ENCODE measurements around the gene NFYA.

NFYA gene

GRCh38 chr6:41047745-41048732 lies 24.7 kb upstream of the NFYA start:
- Histone ChIP-seq H3K4me3 (ENCODE audit: low read length) (no peak overlapping the region), H3K36me3 (ENCODE audit: insufficient read depth, low read length) (no peaks in the 10 kb centered on the region)

DNA sequence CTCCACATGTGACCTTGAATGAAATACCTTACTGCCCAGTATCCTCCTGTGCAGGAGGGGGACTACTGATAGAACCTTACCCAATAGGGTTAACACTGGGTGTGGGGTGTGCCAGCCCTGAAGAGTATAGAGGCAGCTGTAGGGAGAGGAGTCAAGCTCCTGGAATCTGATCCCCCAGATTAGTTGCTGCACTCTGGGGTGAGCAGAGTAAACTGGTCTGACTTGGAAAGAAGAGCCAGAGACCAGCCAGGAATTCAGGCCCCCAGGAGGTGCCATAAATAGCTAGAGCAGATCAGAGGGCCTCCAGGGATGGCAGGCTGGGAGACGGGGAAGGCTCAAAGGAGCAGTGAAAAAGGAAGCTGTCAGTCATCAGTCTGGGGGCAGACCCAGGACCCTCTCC lies 23.3 kb upstream of the NFYA start:
- H3K27ac ChIP-seq (ENCODE audit: low read depth, low read length) = no peak overlapping the region
- no peaks in the 10 kb centered on the region for H3K27me3 ChIP-seq (ENCODE audit: insufficient read depth, low read length)
- no peaks in the 10 kb centered on the region for H3K36me3 ChIP-seq (ENCODE audit: insufficient read depth, low read length)
- H3K9me3 ChIP-seq (ENCODE audit: insufficient read depth, low read depth, low read length) = no peaks in the 10 kb centered on the region
- 58% methylated on average over 1 of the region's 1 CpG for WGBS
- H3K9ac ChIP-seq (ENCODE audit: low read depth, low read length) = no peak overlapping the region
- H3K4me3 ChIP-seq (ENCODE audit: low read length) = no peak overlapping the region
- H3K4me1 ChIP-seq (ENCODE audit: insufficient read depth, low read length) = 0 out of 2 replicates have a peak, but pooled peaks cover 3% of the 10 kb centered on the region

More at GRCh38 chr6:41047745-41048732, 24.7 kb upstream of the NFYA start:
- Histone ChIP-seq H3K27me3 (ENCODE audit: insufficient read depth, low read length) (no peaks in the 10 kb centered on the region), H3K27ac (ENCODE audit: low read depth, low read length) (no peak overlapping the region), H3K9me3 (ENCODE audit: insufficient read depth, low read depth, low read length) (no peaks in the 10 kb centered on the region), H3K4me1 (ENCODE audit: insufficient read depth, low read length) (no peaks in the 10 kb centered on the region), H3K9ac (ENCODE audit: low read depth, low read length) (no peak overlapping the region)
- 90% methylated on average over 9 of the region's 9 CpGs for WGBS

DNA sequence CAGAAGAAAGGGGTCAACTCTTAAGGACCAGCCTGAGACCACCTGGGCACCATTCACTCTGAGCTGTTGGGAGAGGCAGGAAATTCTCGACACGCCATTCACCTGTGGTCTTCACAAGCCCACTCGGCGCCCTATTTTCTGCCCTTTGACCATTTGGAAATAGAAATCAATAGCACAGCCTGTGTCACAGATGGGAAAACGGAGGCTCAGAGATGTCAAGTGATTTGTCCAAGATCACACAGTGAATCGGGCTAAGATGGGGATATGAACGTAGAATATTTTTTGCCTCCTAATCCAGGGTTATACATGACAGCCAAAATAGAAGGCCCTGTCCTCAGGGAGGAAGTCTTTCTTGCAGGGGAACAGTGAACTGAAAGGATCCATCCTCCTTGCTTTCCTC lies 22.8 kb upstream of the NFYA start:
- 88% methylated on average over 7 of the region's 7 CpGs for WGBS
- Histone ChIP-seq H3K4me1 (ENCODE audit: insufficient read depth, low read length) (0 out of 2 replicates have a peak, but pooled peaks cover 3% of the 10 kb centered on the region), H3K36me3 (ENCODE audit: insufficient read depth, low read length) (no peaks in the 10 kb centered on the region), H3K4me3 (ENCODE audit: low read length) (no peak overlapping the region), H3K9ac (ENCODE audit: low read depth, low read length) (no peak overlapping the region), H3K27me3 (ENCODE audit: insufficient read depth, low read length) (no peaks in the 10 kb centered on the region), H3K27ac (ENCODE audit: low read depth, low read length) (no peak overlapping the region), H3K9me3 (ENCODE audit: insufficient read depth, low read depth, low read length) (no peaks in the 10 kb centered on the region)

DNA sequence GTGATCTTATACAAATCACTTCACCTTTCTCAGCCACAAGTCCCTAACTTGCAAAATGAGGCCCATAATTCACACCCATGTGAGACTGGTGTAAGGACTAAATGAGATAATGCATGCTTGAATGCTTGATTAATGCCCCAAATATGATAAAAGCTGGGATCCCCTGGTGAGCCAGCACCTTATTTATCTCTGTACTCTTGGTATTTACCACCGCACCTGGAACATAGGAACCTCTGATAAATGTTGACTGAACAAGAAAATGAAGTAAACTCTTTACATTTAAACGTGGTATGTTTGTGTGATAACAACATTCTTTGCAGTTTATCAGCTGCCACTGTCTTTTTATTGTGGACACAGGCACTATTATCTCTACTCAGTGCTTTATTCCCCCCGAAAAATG lies 22.2 kb upstream of the NFYA start:
- no peak overlapping the region for H3K27ac ChIP-seq (ENCODE audit: low read depth, low read length)
- no peaks in the 10 kb centered on the region for H3K9me3 ChIP-seq (ENCODE audit: insufficient read depth, low read depth, low read length)
- H3K27me3 ChIP-seq (ENCODE audit: insufficient read depth, low read length) = no peaks in the 10 kb centered on the region
- WGBS = 94% methylated on average over 3 of the region's 3 CpGs
- no peak overlapping the region for H3K9ac ChIP-seq (ENCODE audit: low read depth, low read length)
- no peaks in the 10 kb centered on the region for H3K36me3 ChIP-seq (ENCODE audit: insufficient read depth, low read length)
- 0 out of 2 replicates have a peak, but pooled peaks cover 3% of the 10 kb centered on the region for H3K4me1 ChIP-seq (ENCODE audit: insufficient read depth, low read length)
- no peak overlapping the region for H3K4me3 ChIP-seq (ENCODE audit: low read length)

DNA sequence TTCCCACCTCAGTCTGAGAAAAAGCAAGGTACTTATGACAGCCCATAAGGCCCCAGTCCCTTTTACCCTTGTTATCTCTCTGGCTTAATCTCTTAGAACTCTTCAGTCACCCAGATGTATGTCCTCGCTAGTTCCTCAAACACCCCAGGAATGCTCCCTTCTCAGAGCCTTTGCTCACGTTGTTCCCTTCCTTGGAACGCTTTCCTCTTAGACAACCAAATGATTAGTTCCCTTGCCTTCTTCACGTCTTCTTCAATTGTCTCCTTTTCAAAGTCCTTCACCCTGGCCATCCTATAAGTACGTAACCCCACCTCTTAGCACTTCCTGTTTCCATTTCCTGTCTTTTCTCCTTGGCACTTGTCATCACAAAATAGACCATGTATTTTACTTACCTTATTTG lies 20.9 kb upstream of the NFYA start:
- H3K4me1 ChIP-seq (ENCODE audit: insufficient read depth, low read length) = 0 out of 2 replicates have a peak, but pooled peaks cover 3% of the 10 kb centered on the region
- no peaks in the 10 kb centered on the region for H3K9me3 ChIP-seq (ENCODE audit: insufficient read depth, low read depth, low read length)
- H3K27ac ChIP-seq (ENCODE audit: low read depth, low read length) = no peak overlapping the region
- no peak overlapping the region for H3K4me3 ChIP-seq (ENCODE audit: low read length)
- H3K36me3 ChIP-seq (ENCODE audit: insufficient read depth, low read length) = no peaks in the 10 kb centered on the region
- H3K9ac ChIP-seq (ENCODE audit: low read depth, low read length) = no peak overlapping the region
- WGBS = 82% methylated on average over 5 of the region's 5 CpGs
- H3K27me3 ChIP-seq (ENCODE audit: insufficient read depth, low read length) = no peaks in the 10 kb centered on the region

DNA sequence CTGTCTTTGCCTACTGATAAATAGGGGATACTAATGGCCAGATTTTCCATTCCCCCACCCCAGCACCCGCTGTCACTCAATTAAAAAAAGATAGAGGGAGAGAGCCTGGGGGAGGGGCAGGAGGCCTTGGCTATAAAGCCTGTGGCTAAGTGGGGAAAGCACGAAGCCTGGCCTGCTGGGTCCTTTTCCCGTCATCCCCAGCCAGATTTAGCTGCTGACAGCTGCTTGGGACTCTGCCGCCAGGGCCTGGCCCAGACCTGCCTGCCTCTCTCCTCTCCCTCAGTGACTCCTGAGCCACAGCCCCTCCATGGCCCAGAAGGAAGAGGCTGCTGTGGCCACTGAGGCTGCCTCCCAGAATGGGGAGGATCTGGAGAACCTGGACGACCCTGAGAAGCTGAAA lies 19.7 kb upstream of the NFYA start, which contains the start of gene APOBEC2:
APOBEC2 (plus strand) TSS at position 162 of the 400 bp plus-strand sequence; CDS start at position 308, 146 bp downstream.
- H3K4me1 ChIP-seq (ENCODE audit: insufficient read depth, low read length) = 0 out of 2 replicates have a peak, but pooled peaks cover 3% of the 10 kb centered on the region
- WGBS = 78% methylated on average over 4 of the region's 5 CpGs

GRCh38 chr6:41054511-41054910 lies 18.3 kb upstream of the NFYA start:
- Histone ChIP-seq H3K4me1 (ENCODE audit: insufficient read depth, low read length) (peaks cover 10% of the 10 kb centered on the region; the same call in 1 of the 2 replicates), H3K9ac (ENCODE audit: low read depth, low read length) (no peak overlapping the region), H3K27ac (ENCODE audit: low read depth, low read length) (no peak overlapping the region), H3K27me3 (ENCODE audit: insufficient read depth, low read length) (no peaks in the 10 kb centered on the region), H3K9me3 (ENCODE audit: insufficient read depth, low read depth, low read length) (no peaks in the 10 kb centered on the region), H3K36me3 (ENCODE audit: insufficient read depth, low read length) (no peaks in the 10 kb centered on the region), H3K4me3 (ENCODE audit: low read length) (no peak overlapping the region)
- 95% methylated on average over 3 of the region's 3 CpGs for WGBS

More for the DNA sequence above, 19.7 kb upstream of the NFYA start, which contains the start of gene APOBEC2:
- no peaks in the 10 kb centered on the region for H3K9me3 ChIP-seq (ENCODE audit: insufficient read depth, low read depth, low read length)
- H3K4me3 ChIP-seq (ENCODE audit: low read length) = no peak within 1 kb of the TSS
- no peaks in the 10 kb centered on the region for H3K27me3 ChIP-seq (ENCODE audit: insufficient read depth, low read length)
- H3K36me3 ChIP-seq (ENCODE audit: insufficient read depth, low read length) = no peaks in the 10 kb centered on the region
- H3K9ac ChIP-seq (ENCODE audit: low read depth, low read length) = no peak within 1 kb of the TSS
- H3K27ac ChIP-seq (ENCODE audit: low read depth, low read length) = no peak within 1 kb of the TSS

DNA sequence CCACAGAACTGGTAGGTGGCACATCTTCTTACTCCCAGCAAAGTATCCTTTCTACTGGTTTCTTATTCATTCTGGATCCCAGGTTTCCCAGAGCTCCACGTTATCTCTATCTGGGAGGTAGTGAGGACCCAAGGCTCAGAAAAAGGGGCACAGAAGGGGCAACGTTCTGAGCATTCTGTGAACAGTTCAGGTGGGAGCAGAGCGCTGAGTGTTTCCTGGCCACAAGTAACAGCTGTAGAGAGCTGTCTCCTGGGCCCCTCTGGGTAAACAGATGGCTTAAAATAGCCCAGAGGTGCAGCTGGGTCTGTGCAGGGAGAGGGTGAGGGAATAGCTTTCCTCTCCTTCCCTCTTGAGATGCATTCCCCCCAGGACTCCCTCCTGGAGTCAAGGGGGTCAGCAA lies 17.6 kb upstream of the NFYA start:
- H3K27me3 ChIP-seq (ENCODE audit: insufficient read depth, low read length) = no peaks in the 10 kb centered on the region
- H3K27ac ChIP-seq (ENCODE audit: low read depth, low read length) = no peak overlapping the region
- H3K36me3 ChIP-seq (ENCODE audit: insufficient read depth, low read length) = no peaks in the 10 kb centered on the region
- H3K4me1 ChIP-seq (ENCODE audit: insufficient read depth, low read length) = peaks cover 10% of the 10 kb centered on the region; the same call in 1 of the 2 replicates
- 85% methylated on average over 3 of the region's 3 CpGs for WGBS
- H3K9me3 ChIP-seq (ENCODE audit: insufficient read depth, low read depth, low read length) = no peaks in the 10 kb centered on the region
- no peak overlapping the region for H3K4me3 ChIP-seq (ENCODE audit: low read length)
- no peak overlapping the region for H3K9ac ChIP-seq (ENCODE audit: low read depth, low read length)

- WGBS = 86% methylated on average over 6 of the region's 6 CpGs
Measured at GRCh38 chr6:41056768-41057490, 15.8 kb upstream of the NFYA start.

DNA sequence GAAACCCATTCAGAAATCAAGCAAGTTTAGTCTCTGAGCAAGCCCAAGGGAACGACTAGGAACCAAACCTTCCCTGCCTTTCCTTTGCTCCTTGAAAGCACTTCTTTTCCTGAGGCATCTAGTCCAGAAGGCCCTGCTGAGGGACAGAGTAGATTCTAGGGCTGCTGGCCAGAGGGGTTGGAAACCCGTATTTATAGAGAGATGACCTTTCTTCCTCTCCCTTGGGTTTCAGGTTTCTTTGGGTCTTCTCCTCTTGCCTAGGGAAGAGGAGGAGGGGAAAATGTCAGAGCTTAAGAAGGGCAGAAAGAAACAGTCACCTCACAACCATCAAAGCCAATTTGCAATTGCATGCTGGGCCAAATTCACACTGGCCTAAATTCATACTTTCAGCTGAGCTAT lies 14.0 kb upstream of the NFYA start:
- WGBS = 77% methylated on average over 2 of the region's 2 CpGs
- peaks cover 7% of the 10 kb centered on the region; the same call in 1 of the 2 replicates for H3K4me1 ChIP-seq (ENCODE audit: insufficient read depth, low read length)
- H3K27ac ChIP-seq (ENCODE audit: low read depth, low read length) = no peak overlapping the region
- no peak overlapping the region for H3K4me3 ChIP-seq (ENCODE audit: low read length)
- no peaks in the 10 kb centered on the region for H3K9me3 ChIP-seq (ENCODE audit: insufficient read depth, low read depth, low read length)
- H3K36me3 ChIP-seq (ENCODE audit: insufficient read depth, low read length) = peaks cover 21% of the 10 kb centered on the region
- no peaks in the 10 kb centered on the region for H3K27me3 ChIP-seq (ENCODE audit: insufficient read depth, low read length)
- H3K9ac ChIP-seq (ENCODE audit: low read depth, low read length) = no peak overlapping the region

More at GRCh38 chr6:41056768-41057490, 15.8 kb upstream of the NFYA start:
- H3K9ac ChIP-seq (ENCODE audit: low read depth, low read length) = no peak overlapping the region
- H3K27me3 ChIP-seq (ENCODE audit: insufficient read depth, low read length) = no peaks in the 10 kb centered on the region
- H3K36me3 ChIP-seq (ENCODE audit: insufficient read depth, low read length) = peaks cover 12% of the 10 kb centered on the region
- no peaks in the 10 kb centered on the region for H3K9me3 ChIP-seq (ENCODE audit: insufficient read depth, low read depth, low read length)
- H3K4me3 ChIP-seq (ENCODE audit: low read length) = no peak overlapping the region
- H3K27ac ChIP-seq (ENCODE audit: low read depth, low read length) = no peak overlapping the region
- H3K4me1 ChIP-seq (ENCODE audit: insufficient read depth, low read length) = peaks cover 10% of the 10 kb centered on the region; the same call in 1 of the 2 replicates

GRCh38 chr6:41059556-41059955 lies 13.2 kb upstream of the NFYA start:
- no peaks in the 10 kb centered on the region for H3K9me3 ChIP-seq (ENCODE audit: insufficient read depth, low read depth, low read length)
- no peaks in the 10 kb centered on the region for H3K27me3 ChIP-seq (ENCODE audit: insufficient read depth, low read length)
- H3K36me3 ChIP-seq (ENCODE audit: insufficient read depth, low read length) = peaks cover 27% of the 10 kb centered on the region
- H3K9ac ChIP-seq (ENCODE audit: low read depth, low read length) = no peak overlapping the region
- H3K27ac ChIP-seq (ENCODE audit: low read depth, low read length) = no peak overlapping the region
- no peak overlapping the region for H3K4me3 ChIP-seq (ENCODE audit: low read length)
- peaks cover 7% of the 10 kb centered on the region; the same call in 1 of the 2 replicates for H3K4me1 ChIP-seq (ENCODE audit: insufficient read depth, low read length)
- 100% methylated on average over 1 of the region's 1 CpG for WGBS

All from HUES64 (cell line).